Measurements from ENCODE around the gene ZNF155. TPM values are rescaled to one million over a fixed set of nuclear protein-coding genes. Genes with fewer than 3 reads are reported as not detected.

ZNF155 gene
- total RNA-seq, 1 donor: 6.5 TPM

DNA sequence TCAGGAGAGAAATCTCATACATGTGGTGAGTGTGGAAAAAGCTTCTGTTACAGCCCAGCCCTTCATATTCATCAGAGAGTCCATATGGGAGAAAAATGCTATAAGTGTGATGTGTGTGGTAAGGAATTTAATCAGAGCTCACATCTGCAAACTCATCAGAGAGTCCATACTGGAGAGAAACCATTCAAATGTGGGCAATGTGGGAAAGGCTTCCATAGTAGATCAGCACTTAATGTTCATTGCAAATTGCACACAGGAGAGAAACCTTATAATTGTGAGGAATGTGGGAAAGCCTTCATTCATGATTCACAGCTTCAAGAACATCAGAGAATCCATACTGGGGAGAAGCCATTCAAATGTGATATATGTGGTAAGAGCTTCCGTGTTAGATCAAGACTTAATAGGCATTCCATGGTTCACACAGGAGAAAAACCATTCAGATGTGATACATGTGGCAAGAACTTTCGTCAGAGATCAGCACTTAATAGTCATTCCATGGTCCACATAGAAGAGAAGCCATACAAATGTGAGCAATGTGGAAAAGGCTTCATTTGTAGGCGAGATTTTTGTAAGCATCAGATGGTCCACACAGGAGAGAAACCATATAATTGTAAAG lies 17.8 kb upstream of the ZNF155 start:
- Histone ChIP-seq H3K4me2 (ENCODE audit: insufficient read depth, low read length) (no peak overlapping the region), H3K27me3 (ENCODE audit: insufficient read depth, low read length) (no peaks in the 10 kb centered on the region), H2AFZ (ENCODE audit: low read length) (no peak overlapping the region), H3K36me3 (ENCODE audit: insufficient read depth, low read length) (peaks cover 37% of the 10 kb centered on the region), H4K20me1 (ENCODE audit: insufficient read depth, low read length) (no peaks in the 10 kb centered on the region), H3K4me1 (ENCODE audit: insufficient read depth, low read length) (no peaks in the 10 kb centered on the region), H3K27ac (ENCODE audit: low read depth, low read length) (no peak overlapping the region), H3K9me3 (ENCODE audit: low read depth, low read length) (peaks cover 43% of the 10 kb centered on the region), H3K4me3 (ENCODE audit: insufficient read depth, low read length) (no peak overlapping the region), H3K79me2 (ENCODE audit: insufficient read depth, low read length) (no peaks in the 10 kb centered on the region)
- TF ChIP-seq, protein P1, sequence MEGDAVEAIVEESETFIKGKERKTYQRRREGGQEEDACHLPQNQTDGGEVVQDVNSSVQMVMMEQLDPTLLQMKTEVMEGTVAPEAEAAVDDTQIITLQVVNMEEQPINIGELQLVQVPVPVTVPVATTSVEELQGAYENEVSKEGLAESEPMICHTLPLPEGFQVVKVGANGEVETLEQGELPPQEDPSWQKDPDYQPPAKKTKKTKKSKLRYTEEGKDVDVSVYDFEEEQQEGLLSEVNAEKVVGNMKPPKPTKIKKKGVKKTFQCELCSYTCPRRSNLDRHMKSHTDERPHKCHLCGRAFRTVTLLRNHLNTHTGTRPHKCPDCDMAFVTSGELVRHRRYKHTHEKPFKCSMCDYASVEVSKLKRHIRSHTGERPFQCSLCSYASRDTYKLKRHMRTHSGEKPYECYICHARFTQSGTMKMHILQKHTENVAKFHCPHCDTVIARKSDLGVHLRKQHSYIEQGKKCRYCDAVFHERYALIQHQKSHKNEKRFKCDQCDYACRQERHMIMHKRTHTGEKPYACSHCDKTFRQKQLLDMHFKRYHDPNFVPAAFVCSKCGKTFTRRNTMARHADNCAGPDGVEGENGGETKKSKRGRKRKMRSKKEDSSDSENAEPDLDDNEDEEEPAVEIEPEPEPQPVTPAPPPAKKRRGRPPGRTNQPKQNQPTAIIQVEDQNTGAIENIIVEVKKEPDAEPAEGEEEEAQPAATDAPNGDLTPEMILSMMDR (IDR thresholded peaks at IDR 0.05; ENCODE audit: extremely low read depth, low read depth, low read length): no peak
- DNase-seq (ENCODE audit: insufficient read length, low spot score, missing footprints): no peak

DNA sequence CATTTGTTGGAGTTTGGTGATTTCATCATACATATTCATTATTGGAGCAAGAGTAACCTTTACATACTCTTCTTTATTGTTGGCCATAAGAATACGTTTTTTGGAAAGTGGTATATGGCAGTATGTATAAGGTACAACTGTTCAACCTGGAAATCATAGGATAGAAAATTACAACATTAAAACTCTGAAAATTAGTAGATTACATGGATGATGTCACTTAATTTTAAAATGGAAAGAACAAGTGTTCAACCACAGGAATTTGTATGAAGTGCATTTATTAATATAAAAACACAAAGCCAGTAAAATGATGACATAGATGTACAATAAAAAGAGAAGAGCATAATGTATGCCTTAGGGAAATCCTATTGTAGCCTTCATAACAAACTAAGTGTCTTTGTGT lies 7.3 kb upstream of the ZNF155 start:
- Histone ChIP-seq H2AFZ (ENCODE audit: low read length) (no peak overlapping the region), H3K9me3 (ENCODE audit: low read depth, low read length) (no peaks in the 10 kb centered on the region), H3K4me2 (ENCODE audit: insufficient read depth, low read length) (no peak overlapping the region), H3K36me3 (ENCODE audit: insufficient read depth, low read length) (no peaks in the 10 kb centered on the region), H4K20me1 (ENCODE audit: insufficient read depth, low read length) (no peaks in the 10 kb centered on the region), H3K27me3 (ENCODE audit: insufficient read depth, low read length) (no peaks in the 10 kb centered on the region), H3K27ac (ENCODE audit: low read depth, low read length) (no peak overlapping the region), H3K79me2 (ENCODE audit: insufficient read depth, low read length) (no peaks in the 10 kb centered on the region), H3K4me1 (ENCODE audit: insufficient read depth, low read length) (no peaks in the 10 kb centered on the region), H3K4me3 (ENCODE audit: insufficient read depth, low read length) (no peak overlapping the region)
- DNase-seq (ENCODE audit: insufficient read length, low spot score, missing footprints): no peak
- TF ChIP-seq, protein P1 (IDR thresholded peaks at IDR 0.05; ENCODE audit: extremely low read depth, low read depth, low read length): no peak

DNA sequence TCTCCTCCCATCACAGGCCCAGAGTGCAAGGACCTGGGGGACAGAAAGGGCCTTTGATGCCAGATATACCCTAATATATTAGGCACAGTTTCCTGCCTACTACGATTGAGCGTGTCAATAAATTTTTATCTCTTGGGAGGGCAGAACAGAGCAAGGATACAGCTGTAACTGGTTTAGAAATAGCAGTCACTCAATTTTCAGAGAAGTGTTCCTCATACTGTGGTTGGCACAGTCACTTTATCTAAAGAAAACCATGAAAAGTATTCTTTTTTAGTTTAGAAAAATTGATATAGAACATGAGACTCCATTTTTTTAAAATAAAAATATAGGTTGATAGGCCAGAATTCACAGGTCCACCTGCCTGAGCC lies 460 bp upstream of the ZNF155 start:
- no peak overlapping the region for H3K27ac ChIP-seq (ENCODE audit: low read depth, low read length)

DNA sequence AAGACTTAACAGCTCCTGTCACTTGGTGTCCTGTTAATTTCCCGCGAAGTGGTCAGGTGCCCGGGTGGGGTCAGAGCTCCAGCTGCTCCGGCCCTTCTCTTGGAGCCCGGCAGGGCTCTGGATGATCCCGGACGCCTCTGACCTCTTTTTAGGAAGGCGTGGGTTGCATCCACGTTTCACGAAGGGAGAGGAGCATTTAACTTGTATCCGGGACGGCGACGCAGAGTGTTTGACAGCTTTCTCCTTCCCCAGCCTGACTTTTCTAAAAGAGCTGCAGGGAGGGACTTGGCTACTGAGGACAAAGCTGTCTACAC lies 656 bp downstream of the ZNF155 start:
- Histone ChIP-seq H3K9me3 (ENCODE audit: low read depth, low read length) (no peaks in the 10 kb centered on the region), H3K4me3 (ENCODE audit: insufficient read depth, low read length) (peak overlapping the region; percentile 80), H3K36me3 (ENCODE audit: insufficient read depth, low read length) (peaks cover 5% of the 10 kb centered on the region), H3K79me2 (ENCODE audit: insufficient read depth, low read length) (peaks cover 33% of the 10 kb centered on the region), H3K27ac (ENCODE audit: low read depth, low read length) (peak overlapping the region; percentile 61), H3K4me1 (ENCODE audit: insufficient read depth, low read length) (peaks cover 5% of the 10 kb centered on the region), H3K4me2 (ENCODE audit: insufficient read depth, low read length) (peak overlapping the region; percentile 75), H2AFZ (ENCODE audit: low read length) (peak overlapping the region; percentile 98), H3K27me3 (ENCODE audit: insufficient read depth, low read length) (no peaks in the 10 kb centered on the region), H4K20me1 (ENCODE audit: insufficient read depth, low read length) (no peaks in the 10 kb centered on the region)
- peak; percentile 60 for DNase-seq (ENCODE audit: insufficient read length, low spot score, missing footprints)
- TF ChIP-seq, protein P1 (IDR thresholded peaks at IDR 0.05; ENCODE audit: extremely low read depth, low read depth, low read length): no peak

More for the DNA sequence above, 460 bp upstream of the ZNF155 start:
- Histone ChIP-seq H3K36me3 (ENCODE audit: insufficient read depth, low read length) (no peaks in the 10 kb centered on the region), H2AFZ (ENCODE audit: low read length) (peak overlapping the region; percentile 21), H3K27me3 (ENCODE audit: insufficient read depth, low read length) (no peaks in the 10 kb centered on the region), H3K4me3 (ENCODE audit: insufficient read depth, low read length) (peak overlapping the region; percentile 80), H3K4me1 (ENCODE audit: insufficient read depth, low read length) (peaks cover 5% of the 10 kb centered on the region), H3K4me2 (ENCODE audit: insufficient read depth, low read length) (peak overlapping the region; percentile 75), H3K79me2 (ENCODE audit: insufficient read depth, low read length) (peaks cover 33% of the 10 kb centered on the region), H4K20me1 (ENCODE audit: insufficient read depth, low read length) (no peaks in the 10 kb centered on the region), H3K9me3 (ENCODE audit: low read depth, low read length) (no peaks in the 10 kb centered on the region)
- no peak for DNase-seq (ENCODE audit: insufficient read length, low spot score, missing footprints)
- TF ChIP-seq, protein P1 (IDR thresholded peaks at IDR 0.05; ENCODE audit: extremely low read depth, low read depth, low read length): no peak

All from osteoblast (primary cell).